ENCODE measurements around the gene SCN9A. TPM values are rescaled to one million over a fixed set of nuclear protein-coding genes. Genes with fewer than 3 reads are reported as not detected.

SCN9A gene
- total RNA-seq, 4 donors from 2014 or later: 0.51 to 3.5 (median 1.3) TPM

GRCh38 chr2:166239548-166239947, 136.2 kb downstream of the SCN9A start:
- no peak for DNase-seq (ENCODE audit: low spot score in 2 of 2)
- no peak overlapping the region for H3K4me3 ChIP-seq (ENCODE audit: low read depth, poor library complexity, severe bottlenecking)
- TF ChIP-seq POLR2A (IDR thresholded peaks at IDR 0.05) (no peak), CTCF (IDR thresholded peaks at IDR 0.05) (no peak)
- 74 to 82% methylated on average over 3 of the region's 3 CpGs for WGBS, 2 donors
- intact Hi-C loops (cut with DNase I; ENCODE audit: low total_unique reads): no loop called here

GRCh38 chr2:166238176-166238575, 137.6 kb downstream of the SCN9A start:
- TF ChIP-seq POLR2A (IDR thresholded peaks at IDR 0.05) (no peak), CTCF (IDR thresholded peaks at IDR 0.05) (no peak)
- intact Hi-C loops (cut with DNase I; ENCODE audit: low total_unique reads): no loop called here
- DNase-seq (ENCODE audit: low spot score in 2 of 2): no peak
- H3K4me3 ChIP-seq (ENCODE audit: low read depth, poor library complexity, severe bottlenecking): no peak overlapping the region

GRCh38 chr2:166234112-166234846, 141.5 kb downstream of the SCN9A start:
- TF ChIP-seq POLR2A (IDR thresholded peaks at IDR 0.05) (no peak), CTCF (IDR thresholded peaks at IDR 0.05) (no peak)
- 40 to 41% methylated on average over 7 of the region's 7 CpGs for WGBS, 2 donors
- intact Hi-C loops (cut with DNase I; ENCODE audit: low total_unique reads): no loop called here
- no peak overlapping the region for H3K4me3 ChIP-seq (ENCODE audit: low read depth, poor library complexity, severe bottlenecking)
- DNase-seq (ENCODE audit: low spot score in 2 of 2): no peak

- no peak overlapping the region for H3K4me3 ChIP-seq (ENCODE audit: low read depth, poor library complexity, severe bottlenecking)
- intact Hi-C loops (cut with DNase I; ENCODE audit: low total_unique reads): no loop called here
- 86 to 91% methylated on average over 2 of the region's 2 CpGs for WGBS, 2 donors
- DNase-seq (ENCODE audit: low spot score in 2 of 2): no peak
- TF ChIP-seq POLR2A (IDR thresholded peaks at IDR 0.05) (no peak), CTCF (IDR thresholded peaks at IDR 0.05) (no peak)
Measured at GRCh38 chr2:166233244-166233643, 142.5 kb downstream of the SCN9A start.

- intact Hi-C loops (cut with DNase I; ENCODE audit: low total_unique reads): no loop called here
- WGBS, 2 donors: 47 to 48% methylated on average over 2 of the region's 2 CpGs
- no peak for DNase-seq (ENCODE audit: low spot score in 2 of 2)
- no peak overlapping the region for H3K4me3 ChIP-seq (ENCODE audit: low read depth, poor library complexity, severe bottlenecking)
- TF ChIP-seq CTCF (IDR thresholded peaks at IDR 0.05) (no peak), POLR2A (IDR thresholded peaks at IDR 0.05) (no peak)
Measured at GRCh38 chr2:166230724-166231070, 145.0 kb downstream of the SCN9A start.

Measured in lower leg skin (tissue), 4 donors.